Astrocyte of the cerebellum (primary cell): ENCODE results near the gene GPR85.

ENCODE experiments used
- DNase-seq: peaks from one replicate; pipeline ENCODE4 v3.0.0-alpha.2; 2011; ENCODE audit warnings: low read depth
- H3K4me3 ChIP-seq: 2 replicates; pipeline ENCODE4 v1.5.1; 2011; ENCODE audit warnings: mild to moderate bottlenecking, low read depth, low read length, moderate library complexity
- in situ Hi-C: cut with HindIII; loops from 2 replicates; pipeline ENCODE4 v1.10.0; 2017; ENCODE audit warnings: low sequenced_read_pairs
- TF ChIP-seq, protein P1 (sequence below): IDR thresholded peaks from 2 replicates; pipeline ENCODE4 v1.5.1; 2012; ENCODE audit warnings: low read length, low read depth, moderate library complexity, mild to moderate bottlenecking; ENCODE audit errors: missing control alignments

GPR85 gene

DNA sequence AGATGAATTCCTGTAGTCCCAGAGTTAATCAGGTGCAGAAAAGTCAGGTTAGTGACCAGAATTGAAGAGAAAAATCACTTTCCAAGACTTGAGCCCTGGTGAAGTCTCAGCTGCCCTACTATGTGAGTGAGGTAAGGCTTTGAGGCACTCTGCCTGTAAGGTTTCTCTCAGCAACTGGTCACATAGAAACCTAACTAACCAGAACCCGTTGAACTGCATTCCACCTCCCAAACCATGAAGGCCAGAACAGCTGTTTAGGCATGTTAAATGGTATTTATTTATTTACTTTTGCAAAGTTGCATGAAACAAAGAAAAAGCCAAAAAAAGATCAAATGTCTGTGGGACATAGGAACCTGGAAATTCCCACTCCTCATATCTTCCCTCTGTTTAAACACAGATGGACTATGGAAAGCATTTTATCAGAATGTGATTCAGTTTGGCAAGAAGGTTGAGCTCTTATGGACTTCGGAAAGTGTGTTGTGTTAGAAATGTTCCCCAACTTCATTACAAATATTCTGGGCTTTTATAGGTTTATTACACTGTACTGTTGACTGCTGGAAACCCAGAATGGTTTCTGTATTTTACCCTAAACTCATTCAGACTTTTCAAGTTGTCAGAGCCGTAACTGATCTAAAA, 12.8 kb upstream of the GPR85 start:
- no peak for DNase-seq
- no peak overlapping the region for H3K4me3 ChIP-seq
- in situ Hi-C loops, result no loop called here
- TF ChIP-seq, protein P1, sequence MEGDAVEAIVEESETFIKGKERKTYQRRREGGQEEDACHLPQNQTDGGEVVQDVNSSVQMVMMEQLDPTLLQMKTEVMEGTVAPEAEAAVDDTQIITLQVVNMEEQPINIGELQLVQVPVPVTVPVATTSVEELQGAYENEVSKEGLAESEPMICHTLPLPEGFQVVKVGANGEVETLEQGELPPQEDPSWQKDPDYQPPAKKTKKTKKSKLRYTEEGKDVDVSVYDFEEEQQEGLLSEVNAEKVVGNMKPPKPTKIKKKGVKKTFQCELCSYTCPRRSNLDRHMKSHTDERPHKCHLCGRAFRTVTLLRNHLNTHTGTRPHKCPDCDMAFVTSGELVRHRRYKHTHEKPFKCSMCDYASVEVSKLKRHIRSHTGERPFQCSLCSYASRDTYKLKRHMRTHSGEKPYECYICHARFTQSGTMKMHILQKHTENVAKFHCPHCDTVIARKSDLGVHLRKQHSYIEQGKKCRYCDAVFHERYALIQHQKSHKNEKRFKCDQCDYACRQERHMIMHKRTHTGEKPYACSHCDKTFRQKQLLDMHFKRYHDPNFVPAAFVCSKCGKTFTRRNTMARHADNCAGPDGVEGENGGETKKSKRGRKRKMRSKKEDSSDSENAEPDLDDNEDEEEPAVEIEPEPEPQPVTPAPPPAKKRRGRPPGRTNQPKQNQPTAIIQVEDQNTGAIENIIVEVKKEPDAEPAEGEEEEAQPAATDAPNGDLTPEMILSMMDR, result no peak

DNA sequence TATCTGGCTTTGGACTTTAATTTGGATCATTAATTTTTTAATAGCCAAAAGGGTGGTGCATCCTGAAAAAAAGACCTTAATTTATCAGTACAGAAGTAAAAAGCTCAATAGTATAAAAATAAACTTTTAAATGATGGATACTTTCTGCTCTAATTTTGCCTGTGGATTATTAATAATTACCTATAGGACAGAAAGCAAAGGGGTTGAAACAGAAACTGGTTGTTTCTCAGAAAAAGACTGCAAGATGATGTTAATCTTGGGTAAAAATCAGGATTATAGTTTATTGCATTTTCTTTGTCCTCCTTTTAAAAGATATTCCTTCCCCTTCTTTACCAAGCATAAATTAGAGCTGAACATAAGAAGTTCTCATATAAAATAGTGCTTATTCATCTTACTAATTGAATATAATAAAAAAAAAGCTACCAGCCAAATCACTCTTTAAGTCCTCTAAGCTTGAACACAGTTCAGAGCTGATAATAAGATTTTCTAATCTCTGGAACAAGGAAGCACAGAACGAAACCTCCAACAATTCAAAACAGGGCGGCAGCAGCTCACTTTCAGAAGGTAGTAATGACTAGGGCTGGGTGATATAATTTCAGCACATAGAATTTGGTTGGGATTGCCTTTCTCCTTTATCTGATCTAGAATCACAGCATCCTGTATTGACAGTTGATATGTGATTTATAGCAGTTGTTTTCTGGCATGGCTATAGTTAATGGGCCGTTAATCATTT, 8.1 kb upstream of the GPR85 start:
- TF ChIP-seq, protein P1, result no peak
- in situ Hi-C loops, result no loop called here
- no peak overlapping the region for H3K4me3 ChIP-seq
- no peak for DNase-seq

DNA sequence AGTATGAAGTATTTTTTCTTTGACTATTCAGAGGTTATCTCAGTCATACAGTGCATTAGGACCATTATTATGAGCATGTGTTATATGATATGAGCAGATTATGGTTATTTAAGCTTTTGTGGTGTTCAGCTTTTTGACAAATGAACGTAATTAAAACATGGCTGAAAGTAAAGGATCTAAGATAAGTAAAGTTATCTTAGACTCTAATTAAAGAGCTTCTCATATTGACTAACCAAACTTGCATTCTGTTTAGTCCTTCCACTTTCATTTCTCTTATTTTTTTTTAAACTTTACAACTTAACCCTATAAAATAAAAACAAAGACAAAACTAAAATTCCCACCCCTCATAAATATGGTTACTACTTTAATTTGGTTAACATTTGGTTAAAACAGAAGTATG, 6.9 kb upstream of the GPR85 start:
- in situ Hi-C loops, result no loop called here
- DNase-seq, result no peak
- TF ChIP-seq, protein P1, result no peak
- no peak overlapping the region for H3K4me3 ChIP-seq

DNA sequence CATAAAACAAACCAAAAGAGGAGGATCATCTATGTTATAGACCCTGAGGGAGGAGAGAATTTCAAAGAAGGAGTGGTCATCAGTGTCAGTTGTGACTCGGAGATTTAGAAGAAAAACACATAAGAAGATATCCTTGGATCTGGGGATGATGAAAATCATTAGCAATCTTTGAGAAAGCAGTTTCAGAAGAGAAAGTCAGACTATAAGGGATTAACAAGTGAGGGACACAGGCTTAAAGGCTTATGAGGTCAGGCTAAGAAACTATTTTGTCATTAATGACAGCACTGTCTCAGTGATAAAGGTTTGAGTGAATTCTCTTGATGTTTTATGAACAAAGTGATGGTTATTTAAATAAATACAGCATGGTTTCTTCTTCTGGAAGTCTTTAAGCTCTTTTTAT, 6.1 kb upstream of the GPR85 start:
- in situ Hi-C loops, result no loop called here
- no peak for DNase-seq
- TF ChIP-seq, protein P1, result no peak
- no peak overlapping the region for H3K4me3 ChIP-seq

DNA sequence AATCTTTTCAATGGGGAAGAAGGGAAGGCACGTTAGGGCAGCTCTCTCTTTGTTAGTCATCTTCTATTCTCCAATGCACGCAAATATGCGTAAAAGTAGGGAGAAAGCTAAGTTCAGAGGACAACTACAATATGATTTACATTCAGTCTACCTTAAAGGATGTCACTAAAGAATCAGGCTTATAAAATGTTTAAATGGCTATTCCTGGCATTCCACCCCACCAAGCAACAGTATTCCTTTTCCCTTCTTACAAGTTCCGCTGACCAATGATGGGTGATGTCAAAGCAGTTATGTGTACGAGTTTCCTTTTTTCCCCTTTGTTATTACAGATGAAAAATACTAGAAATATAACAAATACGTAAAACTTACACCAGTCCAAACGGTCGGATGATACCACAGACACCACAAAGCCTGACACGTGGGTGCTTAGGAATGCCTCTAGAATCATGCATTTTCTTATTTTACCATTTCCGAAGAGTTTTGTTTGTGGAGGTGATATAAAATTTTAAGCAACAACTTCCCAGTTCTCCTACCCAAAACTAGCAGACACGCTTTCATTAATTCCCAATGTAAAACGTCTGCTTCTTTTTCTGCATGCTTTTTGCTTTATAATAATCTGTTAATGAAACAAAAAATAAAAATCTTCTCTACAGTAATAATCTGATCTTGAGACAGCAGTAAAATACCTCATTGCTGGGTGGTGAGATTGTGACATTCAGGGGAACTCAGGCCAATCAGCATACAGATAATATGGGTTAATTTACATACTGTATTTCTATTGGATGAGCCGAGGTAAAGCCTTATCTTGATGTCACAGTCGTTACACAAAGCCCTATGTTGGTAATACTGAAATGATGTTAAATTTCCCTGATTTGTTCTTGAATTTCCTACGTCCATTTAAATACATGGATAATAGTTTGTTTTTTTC, 708 bp upstream of the GPR85 start:
- TF ChIP-seq, protein P1, result no peak
- peak overlapping the region; percentile 54 for H3K4me3 ChIP-seq
- DNase-seq, result peak; percentile 28
- in situ Hi-C loops, result no loop called here

DNA sequence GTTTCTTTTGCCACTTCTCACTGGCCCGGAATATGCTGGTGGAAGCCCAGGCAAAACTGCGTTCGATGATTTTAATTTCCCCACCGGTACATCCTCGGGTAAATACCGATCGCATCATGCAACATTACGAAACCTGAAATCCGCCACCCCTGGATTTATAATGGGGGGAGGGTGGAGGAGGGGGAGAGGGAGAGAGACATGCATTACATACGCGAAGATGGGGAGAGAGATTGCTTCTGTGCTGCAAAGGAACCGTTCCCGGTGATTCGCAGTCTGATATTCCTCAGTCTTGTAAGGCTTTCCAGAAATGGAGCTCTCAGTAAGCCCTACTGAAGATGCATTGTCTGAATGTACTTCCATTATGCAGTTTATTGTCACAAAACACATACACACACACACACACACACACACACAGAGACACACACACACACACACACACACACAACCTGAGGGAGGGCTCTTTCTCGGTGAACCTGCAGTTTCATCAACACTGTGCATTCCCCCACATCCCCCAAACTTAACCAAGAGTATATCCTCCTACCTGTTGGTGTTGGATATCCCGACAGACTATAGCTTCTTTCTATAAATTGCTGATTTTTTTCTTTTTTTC, 741 bp downstream of the GPR85 start:
- DNase-seq, result no peak
- TF ChIP-seq, protein P1, result no peak
- in situ Hi-C loops, result no loop called here
- peak overlapping the region; percentile 54 for H3K4me3 ChIP-seq
